ENCODE results near the gene CTNNA3.

DNA sequence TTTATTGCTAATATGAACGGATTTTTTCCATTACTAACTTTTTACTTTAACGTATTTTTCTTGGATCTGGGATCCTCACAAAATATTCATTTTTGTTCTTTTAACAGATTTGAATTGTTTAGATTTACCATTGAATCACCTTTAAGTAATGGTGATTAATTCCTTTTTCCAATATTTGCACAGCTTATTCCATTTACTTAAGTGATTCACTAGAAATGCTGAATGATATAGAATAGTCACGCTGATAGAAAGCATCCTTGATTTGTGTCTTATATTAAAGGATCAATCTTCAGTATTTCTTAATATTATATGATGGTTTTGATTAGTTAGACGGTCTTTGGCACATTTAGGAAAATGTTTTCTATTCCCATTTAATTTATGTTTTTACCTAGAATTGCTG lies 886.6 kb downstream of the CTNNA3 start:
- TF ChIP-seq, protein P1, sequence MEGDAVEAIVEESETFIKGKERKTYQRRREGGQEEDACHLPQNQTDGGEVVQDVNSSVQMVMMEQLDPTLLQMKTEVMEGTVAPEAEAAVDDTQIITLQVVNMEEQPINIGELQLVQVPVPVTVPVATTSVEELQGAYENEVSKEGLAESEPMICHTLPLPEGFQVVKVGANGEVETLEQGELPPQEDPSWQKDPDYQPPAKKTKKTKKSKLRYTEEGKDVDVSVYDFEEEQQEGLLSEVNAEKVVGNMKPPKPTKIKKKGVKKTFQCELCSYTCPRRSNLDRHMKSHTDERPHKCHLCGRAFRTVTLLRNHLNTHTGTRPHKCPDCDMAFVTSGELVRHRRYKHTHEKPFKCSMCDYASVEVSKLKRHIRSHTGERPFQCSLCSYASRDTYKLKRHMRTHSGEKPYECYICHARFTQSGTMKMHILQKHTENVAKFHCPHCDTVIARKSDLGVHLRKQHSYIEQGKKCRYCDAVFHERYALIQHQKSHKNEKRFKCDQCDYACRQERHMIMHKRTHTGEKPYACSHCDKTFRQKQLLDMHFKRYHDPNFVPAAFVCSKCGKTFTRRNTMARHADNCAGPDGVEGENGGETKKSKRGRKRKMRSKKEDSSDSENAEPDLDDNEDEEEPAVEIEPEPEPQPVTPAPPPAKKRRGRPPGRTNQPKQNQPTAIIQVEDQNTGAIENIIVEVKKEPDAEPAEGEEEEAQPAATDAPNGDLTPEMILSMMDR (IDR thresholded peaks at IDR 0.05 in 4 of 5, conservative IDR thresholded peaks at IDR 0.05 in 1 of 5): no peak
- TF ChIP-seq POLR2A (IDR thresholded peaks at IDR 0.05): no peak
